D721Med (cell line): ENCODE measurements around the gene CDK13.

Source experiments
- DNase-seq: peaks from one replicate; pipeline ENCODE4 v3.0.0; 2011; ENCODE audit warnings: low spot score; ENCODE audit not compliant: insufficient read length
- FAIRE-seq: peaks from 2 replicates; lab custom pipeline; 2011; peaks lifted over from hg19 to GRCh38; lab: Jason Lieb, UNC
- TF ChIP-seq, protein P1 (sequence below): IDR thresholded peaks from 2 replicates; pipeline ENCODE4 v1.5.1; 2012; ENCODE audit warnings: mild to moderate bottlenecking, control low read depth; ENCODE audit not compliant: insufficient read depth; ENCODE audit errors: missing control alignments

The CDK13 gene

GRCh38 chr7:40059057-40059456, 109.0 kb downstream of the CDK13 start:
- DNase-seq (no peak), FAIRE-seq (no peak)
- TF ChIP-seq, protein P1, sequence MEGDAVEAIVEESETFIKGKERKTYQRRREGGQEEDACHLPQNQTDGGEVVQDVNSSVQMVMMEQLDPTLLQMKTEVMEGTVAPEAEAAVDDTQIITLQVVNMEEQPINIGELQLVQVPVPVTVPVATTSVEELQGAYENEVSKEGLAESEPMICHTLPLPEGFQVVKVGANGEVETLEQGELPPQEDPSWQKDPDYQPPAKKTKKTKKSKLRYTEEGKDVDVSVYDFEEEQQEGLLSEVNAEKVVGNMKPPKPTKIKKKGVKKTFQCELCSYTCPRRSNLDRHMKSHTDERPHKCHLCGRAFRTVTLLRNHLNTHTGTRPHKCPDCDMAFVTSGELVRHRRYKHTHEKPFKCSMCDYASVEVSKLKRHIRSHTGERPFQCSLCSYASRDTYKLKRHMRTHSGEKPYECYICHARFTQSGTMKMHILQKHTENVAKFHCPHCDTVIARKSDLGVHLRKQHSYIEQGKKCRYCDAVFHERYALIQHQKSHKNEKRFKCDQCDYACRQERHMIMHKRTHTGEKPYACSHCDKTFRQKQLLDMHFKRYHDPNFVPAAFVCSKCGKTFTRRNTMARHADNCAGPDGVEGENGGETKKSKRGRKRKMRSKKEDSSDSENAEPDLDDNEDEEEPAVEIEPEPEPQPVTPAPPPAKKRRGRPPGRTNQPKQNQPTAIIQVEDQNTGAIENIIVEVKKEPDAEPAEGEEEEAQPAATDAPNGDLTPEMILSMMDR: no peak

DNA sequence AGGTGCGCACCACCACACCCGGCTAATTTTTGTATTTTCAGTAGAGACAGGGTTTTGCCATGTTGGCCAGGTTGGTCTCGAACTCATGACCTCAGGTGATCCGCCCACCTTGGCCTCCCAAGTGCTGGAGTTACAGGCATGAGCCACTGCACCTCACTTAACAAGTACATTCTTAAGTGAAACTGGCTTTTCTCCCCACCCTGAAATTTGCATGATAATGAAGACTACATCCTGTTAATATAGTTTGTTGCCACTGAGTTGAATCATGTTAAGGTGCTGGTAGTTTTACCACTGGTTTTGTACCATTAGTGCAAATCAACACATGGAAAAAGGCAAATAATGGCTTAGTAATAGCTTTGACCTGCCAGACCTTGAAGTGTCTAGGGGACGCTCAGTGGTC, 122.2 kb downstream of the CDK13 start:
- no peak for DNase-seq
- TF ChIP-seq, protein P1: no peak
- FAIRE-seq: no peak

DNA sequence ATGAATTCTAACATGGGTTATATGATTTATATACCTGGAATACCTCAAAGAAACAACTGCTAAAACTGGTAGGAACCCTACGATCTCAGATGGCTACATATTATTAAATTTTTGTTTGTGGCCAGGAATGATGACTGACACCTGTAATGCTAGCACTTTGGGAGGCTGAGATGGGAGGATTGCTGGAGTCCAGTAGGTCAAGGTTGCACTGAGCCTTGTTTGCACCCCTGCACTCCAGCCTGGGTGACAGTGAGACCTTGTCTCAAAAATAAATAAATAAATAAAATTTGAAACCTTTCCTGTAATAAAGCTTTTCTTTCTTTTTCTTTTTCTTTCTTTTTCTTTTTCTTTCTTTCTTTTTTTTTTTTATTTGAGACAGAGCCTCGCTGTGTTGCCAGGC, 123.2 kb downstream of the CDK13 start:
- TF ChIP-seq, protein P1: no peak
- DNase-seq: no peak
- FAIRE-seq: no peak

- FAIRE-seq: no peak
Observed at GRCh38 chr7:40077849-40078248, 127.8 kb downstream of the CDK13 start.

DNA sequence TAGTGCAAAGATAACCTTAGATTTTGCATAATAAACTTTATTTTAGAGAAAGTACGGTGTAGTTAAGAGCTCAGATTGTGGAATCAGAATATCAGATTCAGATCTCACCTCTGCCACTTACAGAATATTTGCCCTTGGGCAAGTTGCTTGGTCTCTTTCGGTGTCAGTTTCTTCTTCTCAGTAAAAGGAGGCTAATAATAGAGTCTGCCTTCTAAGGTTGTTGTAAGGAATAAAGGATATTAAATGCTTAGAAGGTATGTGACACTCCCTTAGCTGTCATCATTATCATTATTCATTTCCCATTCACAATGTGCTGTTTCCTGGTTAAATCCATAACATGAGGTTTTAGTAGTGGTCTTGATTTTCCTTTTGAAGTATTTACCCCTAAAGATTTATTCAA, 142.1 kb downstream of the CDK13 start:
- FAIRE-seq: no peak

More at GRCh38 chr7:40077849-40078248, 127.8 kb downstream of the CDK13 start:
- TF ChIP-seq, protein P1: no peak
- DNase-seq: no peak

GRCh38 chr7:40093631-40094350, 143.7 kb downstream of the CDK13 start:
- DNase-seq: no peak
- no peak for FAIRE-seq
- TF ChIP-seq, protein P1: no peak

More for the DNA sequence above, 142.1 kb downstream of the CDK13 start:
- TF ChIP-seq, protein P1: no peak
- no peak for DNase-seq

- FAIRE-seq: no peak
Observed at GRCh38 chr7:40095230-40095629, 145.2 kb downstream of the CDK13 start.

More at GRCh38 chr7:40095230-40095629, 145.2 kb downstream of the CDK13 start:
- TF ChIP-seq, protein P1: no peak
- DNase-seq: no peak
